NCI-H82 treated with DMSO at 0.1 percent for 48 hours (cell line): ENCODE measurements around the gene DSE.

Experiments
- DNase-seq: peaks from one replicate; lab custom pipeline; 2025; ENCODE audit not compliant: unreplicated experiment; lab: John Stamatoyannopoulos, UW

DSE gene

GRCh38 chr6:116359835-116360234 lies 10.9 kb upstream of the DSE start:
- DNase-seq: no peak

GRCh38 chr6:116362276-116362675 lies 8.5 kb upstream of the DSE start:
- no peak for DNase-seq

GRCh38 chr6:116363759-116364158 lies 7.0 kb upstream of the DSE start:
- DNase-seq: no peak

GRCh38 chr6:116364321-116364720 lies 6.4 kb upstream of the DSE start:
- DNase-seq: no peak

- no peak for DNase-seq
Measured at GRCh38 chr6:116365743-116366142, 5.0 kb upstream of the DSE start.

- no peak for DNase-seq
Measured at GRCh38 chr6:116366740-116367275, 3.9 kb upstream of the DSE start.

- no peak for DNase-seq
Measured at GRCh38 chr6:116369540-116369939, 1.2 kb upstream of the DSE start.

- no peak for DNase-seq
Measured at GRCh38 chr6:116369964-116370759, 585 bp upstream of the DSE start.

GRCh38 chr6:116371120-116371917 lies 572 bp downstream of the DSE start:
- no peak for DNase-seq

- no peak for DNase-seq
Measured at GRCh38 chr6:116371918-116372209, 1.1 kb downstream of the DSE start.

GRCh38 chr6:116373300-116373699 lies 2.6 kb downstream of the DSE start:
- DNase-seq: no peak

GRCh38 chr6:116373940-116374339 lies 3.2 kb downstream of the DSE start:
- DNase-seq: no peak

GRCh38 chr6:116374586-116374985 lies 3.8 kb downstream of the DSE start:
- DNase-seq: no peak

- no peak for DNase-seq
Measured at GRCh38 chr6:116375262-116375661, 4.5 kb downstream of the DSE start.

- no peak for DNase-seq
Measured at GRCh38 chr6:116376149-116376548, 5.4 kb downstream of the DSE start.

GRCh38 chr6:116379764-116380163 lies 9.0 kb downstream of the DSE start:
- DNase-seq: no peak

- no peak for DNase-seq
Measured at GRCh38 chr6:116380346-116380745, 9.6 kb downstream of the DSE start.

- no peak for DNase-seq
Measured at GRCh38 chr6:116381000-116381399, 10.3 kb downstream of the DSE start.

GRCh38 chr6:116382587-116382986 lies 11.8 kb downstream of the DSE start:
- DNase-seq: no peak

- no peak for DNase-seq
Measured at GRCh38 chr6:116384727-116385458, 14.1 kb downstream of the DSE start.

- no peak for DNase-seq
Measured at GRCh38 chr6:116385459-116385802, 14.7 kb downstream of the DSE start.

GRCh38 chr6:116385921-116386320 lies 15.2 kb downstream of the DSE start:
- DNase-seq: no peak
